MM.1S (cell line): ENCODE results near the gene AHCTF1.

Source experiments
- DNase-seq: peaks from one replicate; pipeline ENCODE4 v3.0.0-alpha.2; 2015
- H2AFZ ChIP-seq: fragments of 300-600 bp; sonication (generic); 2 replicates; pipeline ENCODE4 v1.6.0; 2016; ENCODE audit warnings: antibody characterized with exemption, low read length
- H3F3A ChIP-seq: fragments of 300-600 bp; sonication (generic); 2 replicates; pipeline ENCODE4 v1.6.1; 2016; ENCODE audit warnings: mild to moderate bottlenecking, antibody characterized with exemption, low read length, moderate library complexity, mixed read lengths; ENCODE audit not compliant: insufficient read depth
- H3K27ac ChIP-seq: fragments of 300-600 bp; sonication (generic); 2 replicates; pipeline ENCODE4 v1.5.1; 2016; ENCODE audit warnings: mild to moderate bottlenecking, low read length
- H3K27me3 ChIP-seq: fragments of 300-600 bp; sonication (generic); replicated peaks from 2 replicates; pipeline ENCODE4 v1.6.0; 2016; ENCODE audit warnings: low read length; ENCODE audit not compliant: insufficient read depth
- H3K36me3 ChIP-seq: fragments of 300-600 bp; sonication (generic); replicated peaks from 2 replicates; pipeline ENCODE4 v1.6.1; 2016; ENCODE audit warnings: mild to moderate bottlenecking, low read length, mixed read lengths; ENCODE audit not compliant: insufficient read depth
- H3K4me1 ChIP-seq: fragments of 300-600 bp; sonication (generic); 2 replicates; pipeline ENCODE4 v1.6.1; 2016; ENCODE audit warnings: low read length, mixed read lengths
- H3K4me2 ChIP-seq: fragments of 300-600 bp; sonication (generic); 2 replicates; pipeline ENCODE4 v1.6.0; 2016; ENCODE audit warnings: low read depth, low read length
- H3K4me3 ChIP-seq: fragments of 300-600 bp; sonication (generic); 2 replicates; pipeline ENCODE4 v1.5.1; 2016; ENCODE audit warnings: low read length, mixed read lengths
- H3K79me2 ChIP-seq: fragments of 300-600 bp; sonication (generic); 2 replicates; pipeline ENCODE4 v1.6.1; 2016; ENCODE audit warnings: mixed run types, low read length, mixed read lengths
- H3K9ac ChIP-seq: fragments of 300-600 bp; sonication (generic); 2 replicates; pipeline ENCODE4 v1.6.1; 2016; ENCODE audit warnings: low read length, mixed read lengths
- H3K9me2 ChIP-seq: fragments of 300-600 bp; sonication (generic); replicated peaks from 2 replicates; pipeline ENCODE4 v1.6.1; 2016; ENCODE audit warnings: mild to moderate bottlenecking, low read length, mixed read lengths; ENCODE audit not compliant: insufficient read depth
- H3K9me3 ChIP-seq: fragments of 300-600 bp; sonication (generic); replicated peaks from 2 replicates; pipeline ENCODE4 v1.6.1; 2016; ENCODE audit warnings: mild to moderate bottlenecking, low read length, mixed read lengths; ENCODE audit not compliant: insufficient read depth
- H4K20me1 ChIP-seq: fragments of 300-600 bp; sonication (generic); 2 replicates; pipeline ENCODE4 v1.6.1; 2016; ENCODE audit warnings: mild to moderate bottlenecking, low read length, moderate library complexity, mixed read lengths; ENCODE audit not compliant: insufficient read depth
- CTCF ChIP-seq: fragments of 300-600 bp; sonication (generic); IDR thresholded peaks from 2 replicates; pipeline ENCODE4 v1.5.1; 2016; ENCODE audit warnings: antibody characterized with exemption, low read length, mixed read lengths
- EZH2 ChIP-seq: fragments of 300-600 bp; sonication (generic); optimal IDR thresholded peaks from 2 replicates; pipeline ENCODE3; 2017; ENCODE audit warnings: low read depth, mild to moderate bottlenecking, antibody characterized with exemption, low read length, mixed read lengths
- EZH2phosphoT487 ChIP-seq: fragments of 300-600 bp; sonication (generic); IDR thresholded peaks from 2 replicates; pipeline ENCODE4 v1.6.1; 2018; ENCODE audit warnings: antibody characterized with exemption, low read length

Gene AHCTF1

GRCh38 chr1:246797597-246797996 lies 134.2 kb downstream of the AHCTF1 start:
- Histone ChIP-seq H3K4me2 (no peak overlapping the region), H3K79me2 (no peaks in the 10 kb centered on the region), H3K9ac (no peak overlapping the region), H3K27ac (no peak overlapping the region), H3K36me3 (no peaks in the 10 kb centered on the region), H3F3A (no peaks in the 10 kb centered on the region), H3K9me3 (no peaks in the 10 kb centered on the region), H2AFZ (no peak overlapping the region), H3K4me3 (no peak overlapping the region), H3K9me2 (no peaks in the 10 kb centered on the region), H4K20me1 (no peaks in the 10 kb centered on the region), H3K4me1 (no peaks in the 10 kb centered on the region), H3K27me3 (no peaks in the 10 kb centered on the region)
- no peak for DNase-seq
- TF ChIP-seq EZH2phosphoT487 = no peak
- no peak for TF ChIP-seq EZH2
- TF ChIP-seq CTCF = no peak

- Histone ChIP-seq H3K4me1 (no peaks in the 10 kb centered on the region), H3K79me2 (no peaks in the 10 kb centered on the region), H4K20me1 (no peaks in the 10 kb centered on the region), H3K36me3 (no peaks in the 10 kb centered on the region), H3K27ac (no peak overlapping the region), H3K27me3 (no peaks in the 10 kb centered on the region), H3K9ac (no peak overlapping the region), H3K9me3 (no peaks in the 10 kb centered on the region), H3K9me2 (no peaks in the 10 kb centered on the region), H3K4me3 (no peak overlapping the region), H3K4me2 (no peak overlapping the region), H2AFZ (no peak overlapping the region), H3F3A (no peaks in the 10 kb centered on the region)
- TF ChIP-seq EZH2phosphoT487 (no peak), CTCF (no peak), EZH2 (no peak)
- DNase-seq = no peak
Measured at GRCh38 chr1:246797157-246797556, 134.6 kb downstream of the AHCTF1 start.

GRCh38 chr1:246795906-246796694 lies 135.6 kb downstream of the AHCTF1 start:
- TF ChIP-seq CTCF (no peak), EZH2phosphoT487 (no peak), EZH2 (no peak)
- Histone ChIP-seq H3K4me1 (no peaks in the 10 kb centered on the region), H3K4me3 (no peak overlapping the region), H4K20me1 (no peaks in the 10 kb centered on the region), H3K4me2 (no peak overlapping the region), H3K79me2 (no peaks in the 10 kb centered on the region), H3K9me2 (no peaks in the 10 kb centered on the region), H3F3A (no peaks in the 10 kb centered on the region), H3K27ac (no peak overlapping the region), H3K9ac (no peak overlapping the region), H3K36me3 (no peaks in the 10 kb centered on the region), H3K9me3 (no peaks in the 10 kb centered on the region), H2AFZ (no peak overlapping the region), H3K27me3 (no peaks in the 10 kb centered on the region)
- DNase-seq = no peak
